Mucosa of rectum (tissue), 2 donors: ENCODE measurements around the gene HMOX1.

ENCODE experiments used
- H3K27ac ChIP-seq, 2 donors: one replicate each; pipeline ENCODE4 v1.7.0; 2013; ENCODE audit warnings: inconsistent platforms in 2 of 2, low read depth in 2 of 2, low read length in 2 of 2
- H3K27me3 ChIP-seq, 2 donors: one replicate each; pipeline ENCODE4 v1.7.0; 2013; ENCODE audit warnings: low read length in 2 of 2; ENCODE audit not compliant: control insufficient read depth in 2 of 2, insufficient read depth in 2 of 2
- H3K36me3 ChIP-seq, 2 donors: one replicate each; pipeline ENCODE4 v1.7.0; 2013; ENCODE audit warnings: low read length in 2 of 2; ENCODE audit not compliant: control insufficient read depth in 2 of 2, insufficient read depth in 2 of 2
- H3K4me1 ChIP-seq, 2 donors: one replicate each; pipeline ENCODE4 v1.7.0; 2013; ENCODE audit warnings: low read length in 2 of 2, mild to moderate bottlenecking in 1 of 2; ENCODE audit not compliant: control insufficient read depth in 2 of 2, insufficient read depth in 2 of 2
- H3K4me3 ChIP-seq, 2 donors: one replicate each; pipeline ENCODE4 v1.7.0; 2013; ENCODE audit warnings: low read length in 2 of 2
- H3K9ac ChIP-seq, 2 donors: one replicate each; pipeline ENCODE4 v1.7.0; 2013; ENCODE audit warnings: low read length in 2 of 2, low read depth in 1 of 2, mild to moderate bottlenecking in 1 of 2
- H3K9me3 ChIP-seq, 2 donors: one replicate each; pipeline ENCODE4 v1.7.0; 2013; ENCODE audit warnings: low read length in 2 of 2; ENCODE audit not compliant: control insufficient read depth in 2 of 2
- donor health status: healthy.
- donor health status: Normal muscosa, but diverticular disease.

HMOX1 gene

DNA sequence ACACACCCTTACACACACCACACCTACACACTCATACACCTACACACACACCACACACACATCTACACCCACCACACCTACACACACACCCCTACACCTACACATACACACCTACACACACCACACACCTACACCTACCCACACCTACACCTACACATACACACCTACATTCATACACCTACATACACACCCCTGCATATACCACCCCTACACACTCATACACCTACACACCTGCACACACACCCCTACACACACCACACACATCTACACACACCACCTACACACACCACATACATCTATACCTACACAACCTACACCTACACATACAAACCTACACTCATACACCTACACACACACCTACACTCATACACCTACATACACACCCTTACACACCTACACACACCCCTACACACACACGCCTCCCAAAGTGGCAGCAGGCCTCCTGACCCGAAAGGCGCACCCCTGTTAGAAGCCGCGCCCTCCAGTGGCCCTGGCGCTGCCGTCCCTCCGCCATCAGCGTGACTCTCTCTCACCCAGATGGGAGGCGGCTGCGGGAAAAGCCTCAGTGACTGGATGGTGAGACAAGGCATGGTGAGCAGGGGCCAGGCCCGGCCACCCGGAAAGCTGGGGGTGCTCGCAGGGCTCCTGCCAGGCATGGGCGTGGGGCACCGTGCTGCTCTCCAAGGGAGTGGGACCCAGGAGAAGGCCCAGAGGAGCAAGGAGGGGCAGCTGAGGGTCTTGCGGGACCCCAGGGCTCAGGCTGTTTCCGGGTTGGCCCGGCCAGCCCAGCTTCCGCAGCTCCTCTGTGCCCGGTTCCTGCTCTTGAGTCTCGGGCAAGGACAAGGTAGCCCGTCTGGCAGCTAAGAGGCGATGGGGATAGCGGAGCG lies 37.0 kb upstream of the HMOX1 start:
- Histone ChIP-seq H3K4me1 (no peaks in the 10 kb centered on the region), H3K9ac (no peak overlapping the region), H3K9me3 (no peaks in the 10 kb centered on the region), H3K27ac (no peak overlapping the region), H3K4me3 (no peak overlapping the region), H3K36me3 (peaks cover 21 to 39% of the 10 kb centered on the region in 2 donors), H3K27me3 (no peaks in the 10 kb centered on the region)

DNA sequence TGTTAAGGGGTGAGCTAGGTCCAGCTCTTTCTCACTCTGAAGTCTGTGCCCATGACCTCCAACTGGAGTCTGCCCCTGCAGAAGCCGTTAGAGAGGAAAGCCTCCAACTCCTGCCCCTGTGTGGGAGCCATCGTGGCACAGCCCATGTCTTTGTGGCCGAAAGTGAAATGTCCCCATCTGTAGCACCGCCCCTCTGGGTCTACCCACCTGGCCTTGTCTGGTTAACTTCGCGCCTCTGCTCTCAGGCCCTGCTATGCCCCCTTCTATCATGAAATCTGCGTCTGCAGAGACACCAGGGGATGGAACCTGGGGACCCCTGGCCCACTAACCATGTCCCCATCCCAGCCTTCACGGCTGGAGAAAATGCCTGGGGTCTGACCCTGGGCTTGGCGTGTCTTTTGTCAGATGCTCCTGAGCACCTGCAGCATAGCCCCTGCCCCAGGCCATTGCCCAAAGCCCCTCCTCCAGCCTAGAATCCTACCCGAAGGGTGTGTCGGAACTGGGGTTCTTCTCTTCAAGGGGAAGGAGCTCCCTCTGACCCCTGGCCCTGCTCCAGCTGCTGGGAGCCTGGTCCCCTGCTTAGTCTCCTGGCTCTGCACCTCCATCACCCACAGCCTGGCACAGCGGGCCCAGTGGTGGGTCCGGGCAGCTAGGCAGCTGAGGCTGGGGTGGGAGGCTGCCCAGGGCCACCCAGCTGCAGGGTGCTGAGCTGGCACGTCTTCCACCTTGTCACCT lies 35.8 kb upstream of the HMOX1 start:
- Histone ChIP-seq H3K36me3 (peaks cover 17 to 36% of the 10 kb centered on the region in 2 donors), H3K9ac (no peak overlapping the region), H3K27me3 (no peaks in the 10 kb centered on the region), H3K4me3 (no peak overlapping the region), H3K9me3 (no peaks in the 10 kb centered on the region), H3K4me1 (no peaks in the 10 kb centered on the region), H3K27ac (no peak overlapping the region)

DNA sequence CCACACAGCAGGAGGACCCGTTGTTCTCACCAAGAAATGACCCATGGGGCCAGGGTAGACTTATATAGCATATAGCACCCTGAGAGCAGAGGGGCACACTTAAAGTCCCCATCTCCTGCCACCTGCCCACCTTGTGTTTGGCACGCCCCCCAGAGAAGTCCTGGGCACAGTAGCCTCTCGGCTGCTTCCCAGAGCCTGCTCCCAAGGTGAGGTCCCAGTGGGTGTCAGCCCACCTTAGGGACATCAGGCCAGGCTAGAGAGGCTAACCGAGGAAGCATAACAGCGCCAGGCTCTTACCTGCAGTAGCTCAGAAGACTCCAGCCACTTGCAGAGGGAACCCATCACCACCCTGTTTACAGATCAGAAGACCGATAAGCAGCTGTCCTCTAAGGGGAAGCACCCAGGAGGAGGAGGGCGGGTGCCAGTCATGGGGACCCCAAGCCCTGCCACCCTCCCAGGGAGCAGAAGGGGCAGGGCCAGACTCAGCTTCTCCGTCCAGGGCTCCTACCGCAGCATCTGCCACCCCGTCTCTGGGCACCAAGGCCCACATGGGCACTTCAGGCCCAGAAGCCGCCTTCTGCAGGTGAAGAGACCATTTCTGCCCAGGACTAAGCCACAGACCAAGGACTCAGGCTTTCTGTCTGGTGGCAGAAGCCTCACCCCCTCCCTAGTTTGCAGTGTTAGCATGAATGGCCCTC lies 34.9 kb upstream of the HMOX1 start:
- Histone ChIP-seq H3K36me3 (peaks cover 12 to 30% of the 10 kb centered on the region in 2 donors), H3K9me3 (no peaks in the 10 kb centered on the region), H3K9ac (no peak overlapping the region), H3K4me3 (no peak overlapping the region), H3K4me1 (peaks cover 5 to 6% of the 10 kb centered on the region in 2 donors), H3K27me3 (no peaks in the 10 kb centered on the region), H3K27ac (no peak overlapping the region)

DNA sequence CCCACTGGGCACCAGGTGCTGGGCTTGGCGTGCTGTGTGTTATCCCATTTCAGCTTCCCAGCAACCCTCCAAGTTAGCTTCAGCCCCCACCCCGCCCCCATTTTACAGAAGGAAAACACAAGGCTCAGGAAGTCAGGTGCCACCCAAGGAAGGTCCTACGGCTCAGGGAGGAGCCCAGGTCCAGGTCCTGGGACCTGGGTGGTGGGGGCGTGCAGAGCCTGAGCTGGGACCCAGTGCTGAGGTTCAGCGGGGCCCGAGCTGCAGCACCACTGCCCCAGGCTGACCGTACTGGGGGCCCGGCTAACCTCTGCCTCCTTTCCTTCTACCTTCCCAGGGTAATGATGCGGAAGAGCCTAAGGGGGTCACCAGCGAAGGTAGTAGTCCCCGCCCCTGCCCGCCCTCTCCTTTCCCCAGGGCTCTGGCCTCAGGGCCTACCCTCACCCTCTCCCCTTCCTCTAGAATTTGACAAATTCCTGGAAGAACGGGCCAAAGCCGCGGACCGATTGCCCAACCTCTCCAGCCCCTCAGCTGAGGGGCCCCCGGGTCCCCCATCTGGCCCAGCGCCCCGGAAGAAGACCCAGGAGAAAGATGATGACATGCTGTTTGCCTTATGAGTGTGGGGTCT lies 34.2 kb upstream of the HMOX1 start:
- peaks cover 11 to 13% of the 10 kb centered on the region in 2 donors for H3K4me1 ChIP-seq
- H3K27ac ChIP-seq: no peak overlapping the region
- H3K4me3 ChIP-seq: no peak overlapping the region
- no peak overlapping the region for H3K9ac ChIP-seq
- H3K9me3 ChIP-seq: no peaks in the 10 kb centered on the region
- peaks cover 8 to 23% of the 10 kb centered on the region in 2 donors for H3K36me3 ChIP-seq
- no peaks in the 10 kb centered on the region for H3K27me3 ChIP-seq

DNA sequence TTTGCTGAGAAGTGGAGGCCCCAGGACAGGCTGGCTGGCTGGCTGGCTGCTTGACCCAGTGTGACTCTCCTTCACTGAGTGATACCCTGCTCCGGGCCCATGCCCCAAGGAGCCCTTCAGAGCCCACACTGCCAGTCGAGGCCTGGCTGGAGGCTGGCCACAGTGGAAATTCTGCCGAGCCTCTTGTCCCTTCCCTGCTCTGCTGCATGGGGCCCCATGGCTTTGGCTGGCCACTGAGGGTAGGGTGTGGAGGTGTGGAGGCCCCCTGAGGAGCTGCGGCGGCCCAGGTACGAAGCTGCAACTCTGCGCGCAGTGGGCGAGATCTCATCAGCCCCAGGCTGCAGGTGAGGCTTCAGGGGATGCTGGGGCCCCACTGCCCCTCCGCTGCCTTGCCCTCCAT lies 33.4 kb upstream of the HMOX1 start:
- Histone ChIP-seq H3K4me1 (peaks cover 15 to 16% of the 10 kb centered on the region in 2 donors), H3K9me3 (no peaks in the 10 kb centered on the region), H3K27me3 (no peaks in the 10 kb centered on the region), H3K4me3 (no peak overlapping the region), H3K27ac (no peak overlapping the region), H3K36me3 (peaks cover 8 to 17% of the 10 kb centered on the region in 2 donors), H3K9ac (no peak overlapping the region)

DNA sequence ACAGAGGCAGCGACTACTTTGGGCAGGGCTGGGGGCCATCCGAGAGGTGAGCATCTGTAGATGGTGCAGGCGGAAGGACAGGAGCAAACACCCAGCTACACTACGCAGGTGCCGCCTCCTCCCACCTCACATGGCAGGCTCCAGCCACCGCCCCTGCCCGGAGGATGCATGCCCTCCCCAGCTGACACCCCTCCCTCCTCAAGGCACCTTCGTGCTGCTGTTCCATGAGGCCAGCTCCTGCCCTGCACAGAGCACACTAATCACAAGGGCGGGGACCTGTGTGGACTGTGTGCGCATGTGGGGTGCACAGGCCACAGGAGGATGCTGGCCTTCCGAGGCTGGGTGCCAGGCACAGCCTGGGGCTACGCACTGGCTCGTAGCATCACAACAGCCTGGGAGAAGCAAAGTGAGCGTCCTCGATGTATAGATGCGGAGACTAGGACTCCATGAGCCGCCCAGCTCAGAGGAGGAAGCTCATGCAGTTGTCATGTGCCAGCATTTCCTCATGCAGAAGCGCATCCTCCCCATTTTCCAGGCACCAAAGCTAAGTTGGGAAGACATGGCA lies 32.8 kb upstream of the HMOX1 start:
- Histone ChIP-seq H3K27me3 (no peaks in the 10 kb centered on the region), H3K36me3 (peaks cover 8 to 15% of the 10 kb centered on the region in 2 donors), H3K4me1 (peaks cover 18 to 19% of the 10 kb centered on the region in 2 donors), H3K9ac (no peak overlapping the region), H3K9me3 (no peaks in the 10 kb centered on the region), H3K4me3 (no peak overlapping the region), H3K27ac (no peak overlapping the region)

DNA sequence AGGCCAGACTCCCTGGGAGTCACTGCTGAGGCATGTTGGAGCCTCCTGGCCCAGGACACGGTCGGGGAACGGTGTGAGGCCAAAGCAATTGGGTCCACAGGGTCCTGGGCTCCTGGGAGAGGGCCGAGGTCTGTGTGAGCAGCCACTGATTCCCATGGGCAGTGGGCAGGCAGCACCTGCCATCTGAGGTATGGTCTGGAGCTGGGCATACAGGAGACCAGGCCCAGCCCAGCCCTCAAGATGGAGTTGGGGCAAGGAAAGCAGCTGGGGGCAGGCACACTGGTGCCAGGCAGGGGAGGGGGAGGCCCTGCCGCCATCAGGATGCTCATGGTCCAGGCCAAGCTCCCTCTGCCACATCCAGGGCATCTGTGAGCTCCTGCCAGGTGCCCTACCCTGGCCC lies 32.2 kb upstream of the HMOX1 start:
- Histone ChIP-seq H3K36me3 (peaks cover 2 to 13% of the 10 kb centered on the region in 2 donors), H3K4me1 (peaks cover 18 to 22% of the 10 kb centered on the region in 2 donors), H3K4me3 (no peak overlapping the region), H3K9me3 (no peaks in the 10 kb centered on the region), H3K9ac (no peak overlapping the region), H3K27ac (no peak overlapping the region), H3K27me3 (no peaks in the 10 kb centered on the region)

DNA sequence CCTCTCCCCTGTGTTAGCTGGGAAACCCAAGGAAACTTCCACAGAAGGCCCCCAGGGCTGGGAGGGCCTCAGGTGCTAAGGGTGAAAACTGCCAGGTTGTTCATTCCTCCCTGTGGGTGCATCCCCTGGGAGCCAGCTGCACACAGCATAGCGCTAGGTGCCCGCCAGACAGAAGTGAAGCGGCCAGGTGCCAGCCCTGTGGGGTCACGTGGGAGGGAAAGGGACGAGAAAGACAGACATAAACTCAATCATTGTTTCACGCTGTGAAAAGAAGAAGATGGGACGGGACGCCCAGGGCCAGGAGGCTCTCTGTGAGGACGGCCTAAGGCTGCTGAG lies 31.6 kb upstream of the HMOX1 start:
- H3K9ac ChIP-seq: no peak overlapping the region
- H3K36me3 ChIP-seq: peaks cover 0 to 9% of the 10 kb centered on the region in 2 donors
- no peak overlapping the region for H3K4me3 ChIP-seq
- no peaks in the 10 kb centered on the region for H3K27me3 ChIP-seq
- no peak overlapping the region for H3K27ac ChIP-seq
- H3K4me1 ChIP-seq: peaks cover 18 to 22% of the 10 kb centered on the region in 2 donors
- H3K9me3 ChIP-seq: no peaks in the 10 kb centered on the region

DNA sequence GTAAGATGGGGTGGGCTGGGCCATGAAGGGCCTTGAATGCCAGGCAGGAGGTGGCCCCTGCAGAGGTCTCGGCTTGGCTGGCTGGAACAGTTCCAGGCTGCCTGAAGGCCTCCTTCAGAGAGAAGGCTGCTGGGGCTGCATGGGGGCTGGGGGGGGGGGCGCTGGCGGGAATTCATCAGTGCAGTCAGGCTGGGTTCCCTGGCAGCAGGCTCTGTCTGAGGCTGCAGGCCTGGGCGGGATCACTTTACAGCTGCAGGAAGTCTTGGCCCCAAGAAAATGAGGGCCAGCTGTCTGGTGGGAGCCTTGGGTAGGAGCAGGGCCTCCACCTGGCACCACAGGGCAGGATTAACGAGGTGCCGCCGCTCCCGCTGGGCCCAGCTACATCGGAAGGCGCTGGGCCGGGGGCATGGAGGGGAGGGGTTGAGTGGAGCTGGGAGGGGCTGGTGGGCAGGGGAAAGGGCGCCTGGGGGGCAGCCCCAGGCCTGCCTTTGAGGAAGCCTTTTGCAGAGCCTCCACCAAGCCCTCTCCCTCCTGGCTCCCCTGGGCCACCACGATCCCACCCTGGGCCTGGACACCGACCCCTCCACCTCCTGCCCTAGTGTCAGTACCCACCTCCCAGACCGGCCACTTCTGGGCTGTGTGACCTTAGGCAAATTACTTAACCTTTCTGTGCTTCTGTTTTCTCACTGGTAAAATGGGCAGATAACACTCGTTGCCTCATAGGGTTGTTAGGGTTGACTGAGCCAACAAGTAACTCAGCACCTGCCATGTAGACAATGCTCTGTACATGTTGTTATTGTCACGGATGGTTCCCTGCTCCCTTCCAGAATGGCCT lies 31.0 kb upstream of the HMOX1 start:
- no peak overlapping the region for H3K4me3 ChIP-seq
- H3K9me3 ChIP-seq: no peaks in the 10 kb centered on the region
- peaks cover 0 to 7% of the 10 kb centered on the region in 2 donors for H3K36me3 ChIP-seq
- peaks cover 18 to 22% of the 10 kb centered on the region in 2 donors for H3K4me1 ChIP-seq
- no peak overlapping the region for H3K27ac ChIP-seq
- H3K27me3 ChIP-seq: no peaks in the 10 kb centered on the region
- H3K9ac ChIP-seq: peak overlapping the region in 1 of 2 donors; percentile 41
